T-cell (primary cell): Measurements from ENCODE around the gene TTC21B. TPM values are rescaled to one million over a fixed set of nuclear protein-coding genes. Genes with fewer than 3 reads are reported as not detected.

ENCODE experiments used
- ATAC-seq, 4 experiments: fragments of 200-7000 bp in 3 of 4; fragments of 150-1000 bp in 1 of 4; cut with Tn5 transposase; replicated peaks in 1 of 4; 1 replicate in 3 of 4; 2 replicates in 1 of 4; pipeline ENCODE4 v1.10.0; 2021; ENCODE audit warnings: moderate library complexity in 3 of 4, mild to moderate bottlenecking in 2 of 4, moderate number of reproducible peaks in 1 of 4
- CTCF ChIA-PET, 2 donors: fragments of 300-600 bp; sonication (Branson Sonifier 250); formaldehyde crosslinking; loops; one replicate each; lab custom pipeline; 2022; ENCODE audit warnings: antibody characterized with exemption in 2 of 2; lab: Charles Lee
- POLR2A ChIA-PET, 2 donors: fragments of 300-600 bp; sonication (Branson Sonifier 250); formaldehyde crosslinking; loops; one replicate each; lab custom pipeline; 2022; ENCODE audit warnings: antibody characterized with exemption in 2 of 2; lab: Charles Lee
- DNase-seq, 35 experiments: peaks; one replicate each; pipeline versions ENCODE4 v3.0.0 to v3.0.0-alpha.2; 2013 to 2023
- H3K27ac ChIP-seq: one replicate; pipeline ENCODE4 v1.5.1; 2013; ENCODE audit warnings: low read length
- H3K27me3 ChIP-seq, 2 experiments: replicated peaks in 1 of 2; 1 replicate in 1 of 2; 2 replicates in 1 of 2; pipeline versions ENCODE4 v1.6.1 to v1.7.0; 2013; ENCODE audit warnings: low read length in 1 of 2, mixed read lengths in 1 of 2; ENCODE audit not compliant: control insufficient read depth in 2 of 2, insufficient read depth in 2 of 2; ENCODE audit errors: extremely low read depth in 1 of 2
- H3K36me3 ChIP-seq, 2 donors: 1 replicate in 1 of 2; 2 replicates in 1 of 2; pipeline versions ENCODE4 v1.6.1 to v1.7.0; 2013; ENCODE audit warnings: low read length in 1 of 2; ENCODE audit not compliant: control insufficient read depth in 2 of 2, insufficient read depth in 1 of 2; ENCODE audit errors: extremely low read depth in 1 of 2
- H3K4me1 ChIP-seq, 2 experiments: 1 replicate in 1 of 2; 2 replicates in 1 of 2; pipeline versions ENCODE4 v1.6.1 to v1.7.0; 2013; ENCODE audit warnings: low read length in 2 of 2, mixed read lengths in 1 of 2; ENCODE audit not compliant: insufficient read depth in 2 of 2, control insufficient read depth in 1 of 2; ENCODE audit errors: extremely low read depth in 1 of 2
- H3K4me3 ChIP-seq, 2 donors: 1 replicate in 1 of 2; 2 replicates in 1 of 2; pipeline versions ENCODE4 v1.5.1 to v1.7.0; 2013; ENCODE audit warnings: mild to moderate bottlenecking in 2 of 2, low read length in 1 of 2, moderate library complexity in 1 of 2; ENCODE audit not compliant: control insufficient read depth in 1 of 2; ENCODE audit errors: extremely low read depth in 1 of 2
- H3K9me3 ChIP-seq: 2 replicates; pipeline ENCODE4 v1.7.0; 2013
- H3K27ac Mint-ChIP-seq, 2 donors: one replicate each; pipeline ENCODE4 v1.8.0; 2020 to 2021; ENCODE audit warnings: mild to moderate bottlenecking in 2 of 2, mixed read lengths in 2 of 2
- H3K27me3 Mint-ChIP-seq, 2 donors: one replicate each; pipeline ENCODE4 v1.8.0; 2021 to 2022; ENCODE audit warnings: mixed read lengths in 2 of 2
- H3K36me3 Mint-ChIP-seq: one replicate; pipeline ENCODE4 v1.8.0; 2021; ENCODE audit warnings: mixed read lengths
- H3K4me1 Mint-ChIP-seq, 3 donors: one replicate each; pipeline ENCODE4 v1.8.0; 2020 to 2022; ENCODE audit warnings: mixed read lengths in 3 of 3, mild to moderate bottlenecking in 1 of 3
- H3K4me3 Mint-ChIP-seq, 3 donors: one replicate each; pipeline ENCODE4 v1.8.0; 2020 to 2022; ENCODE audit warnings: mild to moderate bottlenecking in 3 of 3, mixed read lengths in 3 of 3, moderate library complexity in 3 of 3
- H3K9me3 Mint-ChIP-seq, 3 donors: one replicate each; pipeline ENCODE4 v1.8.0; 2020 to 2022; ENCODE audit warnings: mixed read lengths in 3 of 3
- WGBS: methylation state at CpG from one replicate; pipeline ENCODE4 v1.1.5; 2013; ENCODE audit warnings: missing lambda C conversion rate; ENCODE audit not compliant: insufficient coverage; 5-methylcytosine and 5-hydroxymethylcytosine counted together
- total RNA-seq, 35 experiments: library from RNA in 6 of 35; stranded (reverse) in 6 of 35; fragments of 120-200 nt in 1 of 35; gene quantifications; one replicate each; pipeline versions ENCODE4 v1.2.1 to v1.2.4 and lab custom pipeline; 2013 to 2026

TTC21B gene
- total RNA-seq, 5 donors from 2014 or later (not counting 1 experiment from before 2014, with no cell fraction given): 20.5 to 31.4 (median 23.4) TPM

DNA sequence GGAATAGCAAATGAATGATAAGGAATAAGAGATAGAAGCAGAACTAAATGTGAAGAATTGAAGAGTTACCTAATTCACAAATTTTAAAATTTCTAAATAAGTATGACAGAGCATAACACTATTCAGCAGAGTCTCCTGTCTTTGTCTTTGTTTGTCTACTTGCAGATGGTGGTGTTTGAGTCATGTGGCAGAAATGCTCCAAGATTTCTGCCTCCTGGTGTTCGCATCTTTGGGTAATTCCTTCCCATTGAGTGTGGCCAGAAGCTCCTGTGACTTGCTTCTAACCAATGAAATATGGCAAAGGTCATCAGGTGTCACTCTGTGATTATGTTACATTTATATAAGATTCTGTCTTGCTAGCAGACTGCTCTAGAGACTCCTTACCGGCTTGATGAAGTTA is 114.0 kb downstream of the TTC21B start:
- peaks cover 14% of the 10 kb centered on the region for H3K36me3 Mint-ChIP-seq
- CTCF ChIA-PET: interaction anchor here in 1 of 2 donors (0.6 kb wide), 2 partner anchors 188 to 249 kb away, joined by 3 to 5 read pairs; no protein-coding TSS in a partner anchor
- no peak overlapping the region for H3K27ac ChIP-seq

DNA sequence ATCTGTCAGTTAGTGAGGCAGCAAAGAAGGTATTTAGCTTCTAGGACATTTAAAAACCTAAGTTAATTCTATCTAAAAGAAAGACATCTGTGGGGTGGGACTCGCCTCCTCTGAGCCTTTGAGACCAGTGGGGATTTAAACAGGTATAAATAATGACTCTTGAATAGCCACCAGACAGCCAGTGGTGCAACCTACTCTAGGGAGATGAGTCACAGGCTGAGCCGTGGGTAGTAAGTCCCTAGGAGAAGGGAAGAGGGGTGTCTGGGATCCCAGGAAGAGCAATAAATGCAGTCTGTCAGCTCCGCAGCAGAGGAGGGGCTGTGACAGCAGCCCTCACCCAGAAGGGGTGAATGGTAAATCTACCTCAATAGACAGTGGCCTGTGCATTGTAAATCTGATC is 116.5 kb downstream of the TTC21B start:
- H3K4me1 Mint-ChIP-seq: no peaks in the 10 kb centered on the region
- CTCF ChIA-PET: interaction anchor here in 1 of 2 donors (0.6 kb wide), 1 partner anchor 31 kb away, joined by 3 read pairs; no protein-coding TSS in a partner anchor
- H3K27ac Mint-ChIP-seq: no peak overlapping the region

More for the DNA sequence above, 114.0 kb downstream of the TTC21B start:
- H3K4me3 Mint-ChIP-seq: no peak overlapping the region
- H3K27me3 Mint-ChIP-seq: no peaks in the 10 kb centered on the region
- Histone ChIP-seq H3K4me1 (no peaks in the 10 kb centered on the region), H3K36me3 (no peaks in the 10 kb centered on the region), H3K4me3 (no peak overlapping the region), H3K27me3 (no peaks in the 10 kb centered on the region), H3K9me3 (no peaks in the 10 kb centered on the region)
- DNase-seq (no peak), ATAC-seq (no peak)
- POLR2A ChIA-PET: no interaction called here
- no peak overlapping the region for H3K27ac Mint-ChIP-seq
- 67% methylated on average over 1 of the region's 2 CpGs for WGBS
- no peaks in the 10 kb centered on the region for H3K4me1 Mint-ChIP-seq
- H3K9me3 Mint-ChIP-seq: no peaks in the 10 kb centered on the region

DNA sequence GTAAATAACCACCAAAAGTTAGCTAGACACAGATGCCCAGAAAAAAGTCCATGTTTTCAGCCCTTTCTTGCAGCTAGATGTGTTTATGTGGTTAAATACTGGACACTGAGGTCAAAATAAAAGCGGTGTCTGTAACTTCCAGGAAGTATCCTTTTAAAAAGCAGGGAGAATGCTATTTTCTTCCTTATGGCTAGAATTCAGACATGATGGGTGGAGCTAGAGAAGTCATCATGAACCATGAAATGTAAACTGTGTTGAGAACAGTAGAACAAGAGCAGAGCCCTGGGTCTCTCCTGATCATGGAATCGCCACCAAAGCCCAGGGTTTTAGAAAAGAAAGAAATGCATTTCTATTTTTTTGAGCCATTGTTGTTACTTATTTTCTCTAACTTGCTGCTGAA is 118.2 kb downstream of the TTC21B start:
- H3K27me3 ChIP-seq: no peaks in the 10 kb centered on the region
- no peak overlapping the region for H3K4me3 ChIP-seq
- H3K36me3 ChIP-seq: no peaks in the 10 kb centered on the region
- 100% methylated on average over 1 of the region's 2 CpGs for WGBS
- H3K27ac ChIP-seq: no peak overlapping the region
- H3K27ac Mint-ChIP-seq: no peak overlapping the region
- POLR2A ChIA-PET: no interaction called here
- no peak overlapping the region for H3K4me3 Mint-ChIP-seq
- H3K9me3 ChIP-seq: no peaks in the 10 kb centered on the region
- H3K4me1 ChIP-seq: no peaks in the 10 kb centered on the region
- H3K9me3 Mint-ChIP-seq: no peaks in the 10 kb centered on the region
- no peaks in the 10 kb centered on the region for H3K4me1 Mint-ChIP-seq
- peaks cover 14% of the 10 kb centered on the region for H3K36me3 Mint-ChIP-seq
- CTCF ChIA-PET: no interaction called here
- DNase-seq (no peak), ATAC-seq (no peak)
- no peaks in the 10 kb centered on the region for H3K27me3 Mint-ChIP-seq

More for the DNA sequence above, 116.5 kb downstream of the TTC21B start:
- no peak overlapping the region for H3K4me3 ChIP-seq
- no peaks in the 10 kb centered on the region for H3K9me3 ChIP-seq
- Mint-ChIP-seq H3K4me3 (no peak overlapping the region), H3K27me3 (no peaks in the 10 kb centered on the region), H3K9me3 (no peaks in the 10 kb centered on the region), H3K36me3 (peaks cover 14% of the 10 kb centered on the region)
- H3K27me3 ChIP-seq: no peaks in the 10 kb centered on the region
- H3K27ac ChIP-seq: no peak overlapping the region
- no peak for DNase-seq
- POLR2A ChIA-PET: no interaction called here
- ATAC-seq: no peak
- no peaks in the 10 kb centered on the region for H3K4me1 ChIP-seq
- no peaks in the 10 kb centered on the region for H3K36me3 ChIP-seq
- no CpG with 5 or more reads among the region's 3 CpGs for WGBS

DNA sequence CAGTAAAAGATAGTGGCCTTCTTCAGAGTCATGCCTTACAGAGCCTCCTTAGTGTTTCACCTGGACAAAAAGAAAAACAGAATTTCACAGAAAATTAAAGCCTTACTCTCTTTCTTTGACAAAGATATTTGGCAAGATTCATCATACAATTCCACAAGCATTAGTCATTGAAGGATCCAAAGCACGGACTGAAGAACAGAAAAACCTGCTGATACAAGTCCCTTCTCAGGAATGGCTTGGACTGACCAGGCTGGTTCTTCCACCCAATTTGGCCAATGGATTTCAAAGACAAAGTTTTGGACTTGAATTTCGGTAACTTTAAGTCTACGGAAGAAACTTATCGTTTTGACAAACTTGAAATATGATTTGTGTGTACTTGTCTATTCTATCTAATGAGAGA is 120.4 kb downstream of the TTC21B start:
- no peak overlapping the region for H3K27ac ChIP-seq
- H3K9me3 ChIP-seq: no peaks in the 10 kb centered on the region
- no peaks in the 10 kb centered on the region for H3K36me3 ChIP-seq
- ChIA-PET CTCF (no interaction called here), POLR2A (no interaction called here)
- no peak overlapping the region for H3K27ac Mint-ChIP-seq
- no peak overlapping the region for H3K4me3 Mint-ChIP-seq
- peaks cover 9% of the 10 kb centered on the region for H3K36me3 Mint-ChIP-seq
- H3K4me1 ChIP-seq: no peaks in the 10 kb centered on the region
- DNase-seq (no peak), ATAC-seq (no peak)
- H3K9me3 Mint-ChIP-seq: no peaks in the 10 kb centered on the region
- no peaks in the 10 kb centered on the region for H3K4me1 Mint-ChIP-seq
- 67% methylated on average over 1 of the region's 4 CpGs for WGBS
- no peaks in the 10 kb centered on the region for H3K27me3 Mint-ChIP-seq
- no peak overlapping the region for H3K4me3 ChIP-seq
- peaks cover 0 to 2% of the 10 kb centered on the region in 2 experiments for H3K27me3 ChIP-seq

DNA sequence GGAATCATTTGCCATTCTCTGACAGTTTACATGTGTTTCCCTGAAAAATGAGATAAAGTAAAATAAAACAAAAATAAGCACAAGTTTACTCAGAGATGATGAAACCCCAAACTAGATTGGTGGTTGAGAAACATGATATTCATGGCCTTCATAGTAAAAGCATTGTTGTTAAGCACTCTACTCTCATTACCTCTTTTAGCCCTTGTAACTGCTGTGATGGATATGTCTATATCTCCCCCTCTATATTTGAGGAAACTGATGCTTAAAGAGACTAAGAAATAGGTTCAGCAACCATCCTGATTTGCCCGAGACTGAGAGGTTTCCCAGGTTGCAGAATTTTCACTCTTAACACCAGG is 125.7 kb downstream of the TTC21B start:
- ChIA-PET CTCF (no interaction called here), POLR2A (no interaction called here)
- peaks cover 9% of the 10 kb centered on the region for H3K36me3 Mint-ChIP-seq
- H3K9me3 ChIP-seq: no peaks in the 10 kb centered on the region
- ATAC-seq: no peak
- H3K27ac ChIP-seq: no peak overlapping the region
- H3K27ac Mint-ChIP-seq: no peak overlapping the region
- no peak overlapping the region for H3K4me3 ChIP-seq
- peaks cover 0 to 2% of the 10 kb centered on the region in 2 experiments for H3K27me3 ChIP-seq
- H3K9me3 Mint-ChIP-seq: no peaks in the 10 kb centered on the region
- no peak for DNase-seq
- no CpG with 5 or more reads among the region's 1 CpG for WGBS
- H3K4me1 Mint-ChIP-seq: no peaks in the 10 kb centered on the region
- H3K4me3 Mint-ChIP-seq: no peak overlapping the region
- no peaks in the 10 kb centered on the region for H3K36me3 ChIP-seq
- no peaks in the 10 kb centered on the region for H3K4me1 ChIP-seq
- peaks cover 12% of the 10 kb centered on the region in 2 donors for H3K27me3 Mint-ChIP-seq

DNA sequence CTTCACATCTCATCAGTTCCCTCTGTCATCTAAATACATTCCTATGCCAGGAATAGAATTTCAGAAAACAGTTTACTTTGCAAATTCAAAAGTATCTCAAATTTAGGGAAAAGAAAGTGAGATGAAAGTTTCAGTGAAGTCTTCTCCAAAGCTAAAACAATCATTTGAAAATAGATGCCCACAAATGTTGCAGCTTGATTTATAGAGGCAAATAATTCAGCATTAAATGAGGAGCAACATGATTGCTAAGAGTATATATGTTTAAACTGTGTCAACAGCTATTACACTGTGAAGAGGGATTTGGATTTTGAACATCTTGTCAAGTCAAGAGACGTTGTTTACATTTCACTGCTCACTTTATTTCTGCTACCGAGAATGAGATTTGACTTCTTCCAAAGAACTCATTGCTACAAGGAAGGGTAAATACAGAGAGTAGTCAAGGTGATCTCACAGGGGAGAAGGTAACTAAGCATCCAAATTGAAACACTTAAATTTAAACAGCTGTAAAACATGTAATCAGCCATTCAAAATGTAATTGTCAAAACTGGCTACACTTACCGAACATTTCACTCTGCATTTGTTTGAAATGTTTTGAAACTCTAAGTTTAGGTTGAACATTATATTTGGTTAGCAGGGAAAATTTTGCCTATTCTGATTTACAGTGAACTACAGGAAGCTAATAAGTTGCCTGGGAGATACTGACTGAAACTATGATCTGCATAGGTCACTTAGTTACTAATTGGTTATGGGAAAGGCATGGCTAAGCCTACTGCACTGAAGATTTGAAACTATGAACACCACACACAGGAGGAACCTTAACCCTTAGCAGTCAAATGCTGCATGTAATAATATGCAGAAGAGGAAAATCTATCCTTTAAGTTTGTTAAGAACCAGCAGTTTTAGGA is 126.3 kb downstream of the TTC21B start:
- Histone ChIP-seq H3K36me3 (no peaks in the 10 kb centered on the region), H3K27me3 (peaks cover 0 to 2% of the 10 kb centered on the region in 2 experiments), H3K4me1 (no peaks in the 10 kb centered on the region), H3K9me3 (no peaks in the 10 kb centered on the region), H3K27ac (no peak overlapping the region), H3K4me3 (no peak overlapping the region)
- Mint-ChIP-seq H3K27ac (no peak overlapping the region), H3K4me3 (no peak overlapping the region), H3K9me3 (no peaks in the 10 kb centered on the region), H3K27me3 (peaks cover 12% of the 10 kb centered on the region in 2 donors), H3K36me3 (peaks cover 7% of the 10 kb centered on the region), H3K4me1 (no peaks in the 10 kb centered on the region)
- no CpG with 5 or more reads among the region's 3 CpGs for WGBS
- no peak for DNase-seq
- POLR2A ChIA-PET: no interaction called here
- CTCF ChIA-PET: no interaction called here
- no peak for ATAC-seq
